HG03066 (cell line): ENCODE data around the gene FOSL2.

Experiments
- ATAC-seq: cut with Tn5 transposase; IDR thresholded peaks from one replicate; pipeline ENCODE4 v1.9.1; 2021; ENCODE audit warnings: low read depth; ENCODE audit not compliant: unreplicated experiment

The FOSL2 gene

DNA sequence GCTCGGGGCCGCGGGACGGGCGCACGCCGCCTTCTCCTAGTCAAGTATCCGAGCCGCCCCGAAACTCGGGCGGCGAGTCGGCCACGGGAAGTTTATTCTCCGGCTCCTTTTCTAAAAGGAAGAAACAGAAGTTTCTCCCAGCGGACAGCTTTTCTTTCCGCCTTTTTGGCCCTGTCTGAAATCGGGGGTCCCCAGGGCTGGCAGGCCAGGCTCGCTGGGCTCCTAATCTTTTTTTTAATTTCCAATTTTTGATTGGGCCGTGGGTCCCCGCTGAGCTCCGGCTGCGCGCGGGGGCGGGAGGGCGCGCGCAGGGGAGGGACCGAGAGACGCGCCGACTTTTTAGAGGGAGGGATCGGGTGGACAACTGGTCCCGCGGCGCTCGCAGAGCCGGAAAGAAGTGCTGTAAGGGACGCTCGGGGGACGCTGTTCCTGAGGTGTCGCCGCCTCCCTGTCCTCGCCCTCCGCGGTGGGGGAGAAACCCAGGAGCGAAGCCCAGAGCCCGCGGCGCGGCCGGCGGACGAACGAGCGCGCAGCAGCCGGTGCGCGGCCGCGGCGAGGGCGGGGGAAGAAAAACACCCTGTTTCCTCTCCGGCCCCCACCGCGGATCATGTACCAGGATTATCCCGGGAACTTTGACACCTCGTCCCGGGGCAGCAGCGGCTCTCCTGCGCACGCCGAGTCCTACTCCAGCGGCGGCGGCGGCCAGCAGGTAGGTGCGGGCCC lies 617 bp downstream of the FOSL2 start:
- no peak for ATAC-seq

DNA sequence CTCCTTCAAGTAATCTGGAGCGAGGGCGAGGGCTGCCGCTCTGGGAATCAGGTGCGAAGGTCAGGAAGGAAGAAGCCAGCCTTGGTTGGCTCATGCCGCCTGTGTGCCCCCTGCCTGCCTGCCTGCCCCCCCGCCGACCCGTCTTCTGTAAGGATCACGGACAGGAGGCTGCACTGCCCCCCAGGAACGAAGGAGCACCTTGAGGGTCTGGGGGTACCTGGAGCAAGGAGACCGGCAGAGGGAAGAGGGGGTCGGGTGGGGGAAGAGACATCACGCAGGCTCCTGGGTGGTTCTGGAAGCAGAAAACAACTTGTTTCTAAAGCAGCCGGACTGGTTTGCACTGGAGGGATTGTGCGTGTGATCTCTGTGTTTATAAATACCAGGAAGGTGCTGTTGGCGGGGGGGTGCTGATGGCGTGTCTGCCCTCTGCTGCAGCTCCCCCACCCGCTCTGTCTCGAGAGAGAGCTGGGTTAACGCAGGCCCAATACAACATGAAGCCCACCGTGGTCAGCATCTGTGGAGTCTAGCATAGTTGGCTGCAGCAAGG lies 1.7 kb downstream of the FOSL2 start:
- ATAC-seq, result no peak

DNA sequence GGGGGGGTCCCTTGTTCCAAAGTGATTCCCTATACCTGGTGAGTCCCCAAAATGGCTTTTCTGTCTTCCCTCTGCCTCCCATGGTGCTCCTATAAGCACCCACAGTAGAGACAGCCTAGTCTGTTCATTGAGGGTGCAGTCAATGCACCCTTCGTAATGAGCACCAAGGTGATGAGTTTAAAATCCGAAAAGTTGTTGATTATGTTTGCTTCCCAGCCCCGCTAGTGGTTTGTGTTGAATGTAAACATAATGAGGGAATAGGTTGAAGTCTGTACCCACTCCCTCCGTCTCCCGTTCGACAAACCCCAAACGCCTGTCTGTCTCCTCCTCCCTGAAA lies 2.3 kb downstream of the FOSL2 start:
- ATAC-seq, result no peak

DNA sequence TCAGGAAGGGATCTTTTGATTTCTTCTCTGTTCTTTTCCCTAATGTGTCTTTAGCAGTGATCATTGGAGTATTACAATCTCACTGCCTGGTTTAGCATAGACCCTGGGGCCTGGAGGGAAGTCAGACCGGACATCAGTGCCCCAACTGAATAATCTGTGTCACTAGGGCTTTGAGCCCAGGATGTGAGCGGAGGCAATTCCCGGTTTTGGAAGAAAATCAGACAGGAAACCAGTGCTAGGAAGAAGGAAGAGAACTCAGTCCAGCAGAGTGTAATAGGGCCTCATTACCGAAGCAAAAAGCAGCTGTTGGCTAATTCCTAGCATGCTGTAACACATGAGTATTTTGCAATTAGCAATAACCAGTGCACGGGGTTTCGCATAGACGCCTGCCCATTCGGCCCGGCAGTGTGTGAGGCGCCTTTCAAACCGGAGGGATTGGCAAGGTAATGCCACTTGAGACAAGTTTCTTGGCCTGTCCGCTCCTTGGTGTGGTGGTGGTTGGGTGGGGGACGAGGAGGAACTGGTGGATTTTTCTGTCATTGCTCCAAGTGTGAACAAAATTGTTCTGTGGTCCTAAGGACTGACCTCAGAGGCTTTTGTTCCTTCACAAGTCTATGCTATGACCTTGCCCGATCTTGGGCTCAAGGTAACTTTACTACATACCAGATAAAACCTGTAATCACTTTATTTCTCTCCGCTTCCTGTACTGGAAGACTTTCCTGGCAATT lies 2.8 kb downstream of the FOSL2 start:
- no peak for ATAC-seq

DNA sequence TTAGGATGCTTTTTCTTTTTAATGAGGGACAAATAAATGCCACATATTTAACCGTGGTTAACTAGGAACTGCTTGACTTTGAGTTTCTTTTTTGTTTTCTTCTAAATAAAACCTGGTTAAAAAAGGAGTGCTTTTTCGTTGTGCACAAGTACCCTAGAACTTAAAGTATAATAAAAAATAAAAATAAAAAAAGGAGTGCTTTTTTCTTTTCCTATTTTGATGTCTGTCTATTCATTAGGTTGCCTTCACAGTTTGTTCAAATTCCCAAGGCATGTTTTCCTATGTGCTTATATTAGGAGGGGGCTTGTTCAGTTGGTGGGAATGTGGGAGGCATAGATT lies 4.4 kb downstream of the FOSL2 start:
- ATAC-seq, result no peak

DNA sequence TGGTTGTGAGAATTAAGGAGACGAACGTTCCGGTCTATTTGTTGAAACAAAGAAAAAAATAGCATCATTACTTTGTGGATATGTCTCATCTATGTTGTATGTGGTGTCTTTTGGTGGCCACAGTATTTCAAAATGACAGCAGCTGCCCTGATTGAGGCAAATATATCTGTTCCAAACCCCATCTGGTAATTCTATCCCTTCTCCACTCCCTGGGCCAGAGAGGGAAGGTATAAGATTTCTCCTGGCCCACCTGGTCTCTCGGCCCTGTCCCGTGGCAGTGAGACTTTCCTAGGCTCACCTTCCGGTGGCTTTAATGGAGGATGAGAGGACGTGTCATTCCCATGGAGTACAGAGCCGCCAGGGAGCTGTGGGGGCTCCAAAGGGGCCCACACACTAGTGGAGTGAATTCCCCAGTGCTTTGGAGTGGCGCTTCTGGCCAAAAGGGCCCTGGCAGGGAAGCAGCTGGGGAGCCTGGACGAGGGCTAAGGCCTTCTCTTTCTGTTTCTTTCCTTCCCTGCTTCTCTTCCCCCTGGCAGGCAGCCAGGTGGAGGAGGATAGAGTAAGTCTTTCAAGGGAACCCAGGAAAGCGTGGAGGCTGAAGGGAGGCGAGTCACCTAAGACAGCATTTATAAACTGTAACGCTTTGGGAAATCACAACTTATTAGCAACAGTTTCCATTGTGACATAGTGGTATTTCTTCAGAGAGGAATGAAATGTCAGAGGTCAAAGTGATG lies 5.6 kb downstream of the FOSL2 start:
- no peak for ATAC-seq

DNA sequence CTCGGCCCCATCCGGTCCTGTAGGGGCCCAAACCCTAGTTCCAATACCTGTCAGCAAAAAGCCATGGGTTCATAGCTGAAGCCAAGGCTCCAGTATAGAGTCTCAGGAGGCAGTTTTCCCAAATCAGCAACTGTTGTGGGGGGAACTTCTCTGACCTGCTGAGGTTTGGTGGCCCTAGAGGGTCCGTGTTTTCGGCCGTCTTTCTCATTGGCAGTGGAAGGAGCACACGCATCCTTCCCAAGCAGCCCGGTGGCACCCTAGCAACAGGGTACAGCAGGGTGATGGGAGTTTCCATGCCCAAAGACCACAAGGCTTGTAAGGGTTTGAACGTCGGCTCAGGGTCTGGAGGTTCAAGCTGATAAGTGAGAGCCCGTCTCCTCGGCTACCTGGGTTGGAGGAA lies 6.6 kb downstream of the FOSL2 start:
- no peak for ATAC-seq

DNA sequence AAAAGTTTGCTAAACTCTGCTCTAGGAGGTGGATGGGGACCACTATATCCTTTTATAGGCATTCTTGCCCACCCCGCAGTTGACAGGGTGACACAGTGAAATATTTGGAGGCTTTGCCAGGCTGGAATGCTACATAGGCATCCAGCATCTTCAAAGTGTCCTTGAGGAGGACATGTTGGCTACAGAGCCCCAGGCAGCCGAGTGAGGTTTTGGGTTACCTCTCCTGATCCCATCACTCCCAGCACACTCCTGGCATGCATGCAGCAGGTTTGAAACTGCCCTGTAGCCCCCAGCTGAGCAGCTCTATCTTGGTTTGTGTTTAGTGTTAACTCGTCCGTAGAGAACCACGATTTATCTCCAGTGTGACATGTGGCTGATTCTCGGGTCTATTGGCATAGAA lies 7.3 kb downstream of the FOSL2 start:
- no peak for ATAC-seq

DNA sequence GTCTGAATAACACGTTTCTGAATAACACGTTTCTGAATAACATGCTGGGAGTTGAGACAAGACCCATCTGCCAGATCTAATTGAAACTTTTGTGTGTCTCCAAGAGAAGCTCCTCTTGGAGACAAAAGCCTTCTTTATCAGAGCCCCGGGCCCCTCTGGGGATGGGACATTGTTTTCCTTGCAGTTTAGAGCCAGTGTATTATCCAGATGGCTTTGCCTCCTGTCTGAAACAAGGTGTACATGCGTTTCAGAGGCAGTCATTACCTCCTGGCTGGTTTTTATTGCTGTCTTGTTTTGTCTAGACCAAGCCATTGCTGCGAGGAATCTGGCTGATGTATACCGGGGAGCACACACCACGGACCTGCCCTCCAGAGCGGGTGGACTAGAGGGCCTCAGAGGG lies 7.8 kb downstream of the FOSL2 start:
- ATAC-seq, result no peak

DNA sequence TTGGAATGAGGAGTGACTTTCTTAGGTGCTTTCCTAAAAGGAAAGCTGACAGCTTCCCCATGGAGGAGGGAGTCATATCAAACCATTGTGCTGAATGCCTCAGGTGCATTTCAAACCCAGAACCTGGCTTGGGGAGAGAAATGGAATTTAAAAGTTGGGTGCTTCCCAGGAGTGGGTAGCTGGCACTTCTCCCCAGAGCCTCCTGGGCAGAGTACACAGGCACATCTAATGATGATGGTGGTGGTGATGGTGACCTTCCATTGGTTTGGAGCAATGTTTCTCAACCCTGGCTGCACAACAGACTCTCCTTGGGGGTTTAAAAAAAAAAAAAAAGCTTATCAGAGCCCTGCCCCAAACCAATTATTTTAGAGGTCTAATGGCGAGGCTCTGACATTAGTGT lies 8.3 kb downstream of the FOSL2 start:
- ATAC-seq, result no peak

DNA sequence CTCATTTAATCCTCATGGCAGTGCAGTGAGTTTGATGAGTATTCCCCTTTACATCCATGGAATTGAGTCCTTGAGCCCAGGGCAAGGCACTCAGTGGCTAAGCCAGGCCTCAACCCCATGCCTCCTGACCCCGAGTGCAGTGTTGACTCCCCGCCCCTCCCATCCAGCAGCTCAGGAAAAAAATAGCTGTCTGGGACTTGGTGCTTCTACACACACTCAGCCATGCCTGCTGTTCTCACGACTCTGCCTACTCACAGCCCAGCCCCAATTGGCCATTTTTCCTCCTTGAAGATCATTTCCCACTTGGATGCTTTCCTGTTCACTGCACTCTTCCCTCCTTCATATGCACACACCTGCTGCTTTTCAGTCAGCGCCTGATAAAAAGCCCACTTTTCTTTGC lies 8.8 kb downstream of the FOSL2 start:
- no peak for ATAC-seq

DNA sequence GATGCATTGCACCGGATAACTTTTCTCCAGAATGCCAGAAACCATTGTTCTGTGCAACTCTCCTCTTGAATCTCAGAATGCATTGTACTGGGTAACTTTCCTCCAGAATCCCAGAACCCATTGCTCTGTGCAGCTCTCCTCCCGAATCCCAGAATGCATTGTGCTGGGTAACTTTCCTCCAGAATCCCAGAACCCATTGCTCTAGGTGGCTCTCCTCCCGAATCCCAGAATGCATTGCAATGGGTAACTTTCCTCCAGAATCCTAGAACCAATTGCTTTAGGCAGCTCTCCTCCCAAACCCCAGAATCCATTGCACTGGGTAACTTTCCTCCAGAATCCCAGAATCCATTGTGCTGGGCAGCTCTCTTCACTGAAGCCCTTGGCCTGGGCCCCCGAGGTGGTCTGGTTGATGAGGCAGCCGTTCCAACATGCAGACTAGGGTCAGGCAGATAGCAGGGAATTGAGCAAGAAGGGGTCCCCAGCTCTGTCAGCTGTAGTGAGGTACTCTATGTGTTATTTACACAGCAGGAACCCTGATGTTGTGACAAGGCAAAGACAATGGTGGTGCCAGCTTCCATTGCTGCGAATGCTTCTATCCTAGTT lies 9.4 kb downstream of the FOSL2 start:
- no peak for ATAC-seq

DNA sequence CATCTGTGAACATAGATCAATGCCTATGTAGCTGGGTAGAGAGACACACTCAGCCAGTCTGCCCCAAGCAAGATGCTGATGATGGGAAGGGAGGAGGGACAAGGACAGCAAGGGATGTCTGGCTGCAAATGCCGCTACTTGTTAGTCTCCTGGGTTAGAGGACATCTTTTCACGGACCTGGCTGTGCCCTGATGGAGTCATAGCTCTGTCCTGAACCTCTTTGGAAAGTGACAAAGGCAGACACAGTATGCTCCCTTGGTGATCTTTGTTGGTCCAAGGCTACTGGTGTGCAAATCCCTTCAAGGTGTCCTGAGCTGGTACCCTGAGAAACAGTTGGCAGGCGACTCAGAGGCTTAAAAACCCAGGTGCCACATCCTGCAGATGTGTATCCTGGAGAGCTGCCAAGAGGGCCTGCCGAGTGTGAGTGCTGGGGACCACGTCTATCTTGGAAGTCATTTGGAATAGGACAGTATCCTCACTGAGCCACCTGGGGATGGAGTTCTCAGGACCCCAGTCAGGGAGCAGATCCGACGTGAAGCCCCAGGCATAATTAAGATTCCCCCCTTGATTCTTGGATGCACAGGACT lies 10.8 kb downstream of the FOSL2 start:
- no peak for ATAC-seq

DNA sequence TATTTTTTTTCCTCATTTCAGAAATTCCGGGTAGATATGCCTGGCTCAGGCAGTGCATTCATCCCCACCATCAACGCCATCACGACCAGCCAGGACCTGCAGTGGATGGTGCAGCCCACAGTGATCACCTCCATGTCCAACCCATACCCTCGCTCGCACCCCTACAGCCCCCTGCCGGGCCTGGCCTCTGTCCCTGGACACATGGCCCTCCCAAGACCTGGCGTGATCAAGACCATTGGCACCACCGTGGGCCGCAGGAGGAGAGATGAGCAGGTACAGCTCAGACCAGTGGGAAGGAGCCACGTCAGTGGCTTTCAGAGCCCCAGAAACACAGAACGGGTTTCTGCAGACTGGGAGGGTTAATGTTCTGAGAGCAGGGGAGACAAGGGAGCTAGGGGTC lies 11.4 kb downstream of the FOSL2 start:
- no peak for ATAC-seq

DNA sequence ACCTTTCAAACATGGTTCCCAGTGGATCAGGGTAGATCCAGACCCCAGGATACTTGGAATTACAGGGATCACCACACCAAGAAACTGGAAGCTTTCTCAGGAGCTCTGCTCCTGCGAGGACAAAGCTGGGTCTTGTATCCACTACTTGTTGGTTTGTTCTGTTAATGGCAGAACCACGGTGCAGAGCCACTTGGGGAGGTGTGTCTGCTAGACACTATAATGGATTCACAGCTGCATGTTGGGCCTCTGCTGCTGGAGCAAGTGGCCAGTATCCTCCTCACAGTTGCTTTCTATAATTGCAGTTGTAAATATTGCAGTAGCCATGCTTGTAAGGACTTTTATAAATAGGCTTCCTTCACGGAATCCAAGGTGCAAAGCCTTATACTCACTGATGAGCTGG lies 12.9 kb downstream of the FOSL2 start:
- no peak for ATAC-seq

DNA sequence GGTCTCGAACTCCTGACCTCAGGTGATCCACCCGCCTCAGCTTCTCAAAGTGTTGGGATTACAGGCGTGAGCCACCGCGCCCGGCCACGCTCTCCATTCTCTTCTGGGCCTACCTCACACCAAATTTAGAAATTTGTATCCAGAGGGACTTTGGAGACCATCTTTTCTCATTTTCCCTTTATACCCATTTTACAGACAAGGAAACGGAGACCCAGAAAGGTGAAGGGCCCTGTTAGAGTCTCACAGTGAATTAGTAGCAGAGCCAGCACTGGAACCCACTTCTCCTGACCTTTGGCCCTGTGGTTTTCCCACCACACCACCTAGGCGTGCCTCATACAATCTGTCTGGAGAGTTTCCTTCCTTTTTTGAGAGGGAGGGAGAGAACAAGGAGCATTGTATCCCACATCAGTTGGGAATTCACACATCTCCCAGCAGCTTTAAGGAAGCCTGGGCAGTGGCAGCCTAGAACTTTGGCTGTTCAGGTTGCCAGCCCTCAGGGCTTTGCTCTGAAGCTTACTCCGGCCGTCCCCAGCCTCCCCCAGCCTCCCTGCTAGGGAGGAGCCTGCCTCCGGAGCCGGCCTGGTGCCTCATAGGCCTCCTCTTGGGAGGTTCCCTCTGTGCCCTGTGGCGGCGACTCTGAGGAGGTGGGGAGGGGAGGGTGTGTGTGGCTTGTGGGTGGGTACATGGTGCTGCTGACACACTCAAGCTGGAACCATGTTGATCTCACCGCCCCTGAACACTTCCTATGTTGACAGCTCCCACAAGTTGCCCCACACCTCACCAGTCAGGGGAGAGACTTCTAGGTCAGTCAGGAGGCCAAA lies 13.8 kb downstream of the FOSL2 start:
- ATAC-seq, result no peak

DNA sequence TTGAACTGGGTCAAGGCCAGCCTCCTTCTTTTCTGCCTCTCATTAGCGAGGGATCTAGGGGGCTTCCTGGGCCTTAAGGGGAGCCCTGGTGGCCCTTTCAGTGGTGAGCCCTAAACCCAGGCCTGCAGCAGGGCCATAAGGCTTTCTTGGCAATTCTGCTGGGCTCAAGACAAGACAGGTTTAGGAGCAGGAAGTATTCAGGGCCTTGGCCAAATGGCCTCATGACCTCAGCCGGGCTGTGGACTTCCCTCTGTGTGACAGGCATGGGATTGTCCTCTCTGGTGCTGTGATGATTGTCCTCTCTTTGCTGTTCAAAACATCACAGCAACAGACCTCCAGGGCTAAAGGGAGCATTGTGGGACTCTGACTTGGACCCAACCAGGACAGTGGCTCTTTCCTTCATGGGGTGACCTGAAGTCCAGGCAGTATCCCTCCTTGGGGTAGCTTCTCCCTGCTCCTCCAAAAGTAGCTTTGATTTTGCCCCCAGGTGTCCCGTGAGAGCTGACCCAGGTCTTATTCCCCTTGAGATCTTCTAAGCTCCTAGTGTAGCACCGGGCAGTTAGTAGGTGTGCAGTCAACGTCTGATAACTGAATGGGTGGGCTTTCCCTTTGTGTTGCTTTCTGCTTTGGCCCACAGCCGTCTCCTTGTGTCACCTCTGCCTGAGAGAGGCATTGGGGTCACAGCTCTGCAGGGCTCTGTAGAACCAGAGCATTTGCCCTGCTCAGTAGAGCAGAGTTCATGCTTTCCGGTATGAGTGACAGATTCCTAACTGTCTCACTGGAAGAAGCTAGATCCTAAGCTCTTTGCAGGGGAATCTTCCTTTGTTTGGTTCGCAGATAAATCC lies 14.7 kb downstream of the FOSL2 start:
- ATAC-seq, result no peak

DNA sequence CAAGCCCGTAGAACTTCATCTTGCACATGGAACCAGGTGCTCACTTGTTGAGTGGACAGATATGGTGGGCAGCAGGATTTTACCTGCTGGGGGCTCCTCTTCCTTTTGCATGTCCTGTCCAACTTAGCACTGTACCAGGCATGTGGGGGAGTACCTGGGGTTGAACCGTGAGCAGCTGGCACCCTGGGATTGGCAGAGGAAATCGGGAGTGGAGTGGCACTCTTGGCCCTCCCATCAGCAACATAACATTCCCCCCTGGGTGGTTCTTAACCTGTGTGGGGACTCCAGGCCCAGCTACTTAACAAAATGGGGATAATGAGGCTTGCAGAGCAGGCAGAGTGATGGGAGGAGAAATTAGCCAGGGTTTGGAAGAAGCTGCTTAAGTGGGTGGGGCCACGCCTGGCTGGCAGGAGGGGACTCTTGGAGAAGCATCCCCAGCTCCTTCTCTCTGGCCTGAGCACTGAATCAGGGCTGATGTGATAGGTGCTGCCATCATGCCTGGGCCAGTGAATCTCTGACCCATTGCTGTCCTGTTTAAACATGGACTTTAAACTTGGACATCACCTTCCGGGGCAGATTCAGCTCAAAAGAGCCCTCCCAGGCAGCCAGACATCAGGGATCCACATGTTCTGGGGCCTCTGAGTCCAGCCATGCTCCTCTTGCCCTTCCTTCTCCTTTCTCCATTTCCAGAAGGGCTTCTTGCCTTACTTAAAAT lies 15.5 kb downstream of the FOSL2 start:
- no peak for ATAC-seq
